GM18508 (cell line): ENCODE data around the gene RAB20.

Source experiments
- ATAC-seq: cut with Tn5 transposase; IDR thresholded peaks from one replicate; pipeline ENCODE4 v1.9.1; 2021; ENCODE audit warnings: moderate number of reproducible peaks; ENCODE audit not compliant: insufficient read depth, unreplicated experiment

RAB20 gene

DNA sequence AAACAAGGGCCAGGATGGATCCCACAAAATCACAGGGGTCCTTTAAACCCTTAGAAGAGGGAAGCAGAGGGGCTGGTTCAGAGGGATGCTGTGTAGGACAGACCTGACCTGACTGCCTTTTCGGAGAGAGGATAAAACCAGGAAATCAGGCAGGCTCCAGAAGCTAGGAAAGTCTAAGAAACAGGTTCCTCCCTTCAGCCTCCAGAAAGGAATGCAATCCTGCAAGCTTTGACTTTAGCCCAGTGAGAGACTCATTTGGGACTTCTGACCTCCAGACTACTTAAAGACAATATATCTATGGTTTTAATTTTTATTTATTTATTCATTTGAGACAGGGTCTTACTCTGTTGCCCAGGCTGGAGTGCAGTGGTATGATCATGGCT is 5.3 kb downstream of the RAB20 start:
- no peak for ATAC-seq

DNA sequence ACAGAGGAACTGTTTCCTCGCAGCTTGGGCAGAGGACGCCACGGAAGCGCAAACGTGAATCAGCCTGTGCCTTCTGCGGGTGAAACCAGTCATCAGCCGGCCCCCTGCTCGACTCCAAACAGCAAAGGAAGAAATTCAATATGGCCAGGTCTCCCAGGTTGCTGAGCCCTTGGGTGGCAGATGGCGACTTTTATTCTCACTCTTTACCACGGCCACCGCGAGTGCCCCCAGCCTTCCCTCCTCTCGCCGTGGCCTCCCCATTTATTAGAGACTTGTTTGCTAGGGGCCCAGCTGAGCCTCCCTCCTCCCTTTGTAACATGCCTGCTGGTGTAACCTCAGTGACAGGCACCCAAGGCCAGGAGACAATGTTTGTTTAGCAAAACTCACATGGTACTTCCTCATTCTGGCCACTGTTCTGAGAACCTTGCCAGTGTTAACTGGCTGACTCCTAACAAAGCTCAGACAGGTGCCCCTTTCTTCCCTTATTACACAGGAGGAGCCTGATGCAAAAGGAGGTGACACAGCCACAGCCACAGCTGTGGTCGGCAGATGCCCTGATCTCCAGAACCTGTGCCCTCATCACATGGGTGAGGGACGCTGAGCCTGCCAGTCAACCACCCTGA is 5.8 kb downstream of the RAB20 start:
- ATAC-seq: no peak

DNA sequence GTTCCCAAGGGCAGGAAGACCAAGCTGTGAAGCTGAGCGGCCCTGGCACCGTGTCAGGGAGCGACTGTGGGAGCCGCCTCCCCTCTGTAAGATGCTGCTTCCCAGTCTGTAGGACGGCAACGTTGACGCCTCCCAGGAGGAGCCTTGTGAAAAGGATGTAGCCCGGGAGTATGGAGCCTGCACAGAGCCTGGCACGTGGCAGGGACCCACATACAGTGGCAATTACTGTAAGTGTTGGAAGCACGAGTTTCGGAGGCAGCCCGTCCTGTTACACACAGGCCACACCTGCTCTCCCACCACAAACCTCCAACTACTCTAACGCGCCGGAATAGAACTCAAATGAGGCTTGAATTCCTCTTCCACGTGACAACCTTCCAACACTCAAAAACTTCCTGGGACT is 6.6 kb downstream of the RAB20 start:
- ATAC-seq: no peak

DNA sequence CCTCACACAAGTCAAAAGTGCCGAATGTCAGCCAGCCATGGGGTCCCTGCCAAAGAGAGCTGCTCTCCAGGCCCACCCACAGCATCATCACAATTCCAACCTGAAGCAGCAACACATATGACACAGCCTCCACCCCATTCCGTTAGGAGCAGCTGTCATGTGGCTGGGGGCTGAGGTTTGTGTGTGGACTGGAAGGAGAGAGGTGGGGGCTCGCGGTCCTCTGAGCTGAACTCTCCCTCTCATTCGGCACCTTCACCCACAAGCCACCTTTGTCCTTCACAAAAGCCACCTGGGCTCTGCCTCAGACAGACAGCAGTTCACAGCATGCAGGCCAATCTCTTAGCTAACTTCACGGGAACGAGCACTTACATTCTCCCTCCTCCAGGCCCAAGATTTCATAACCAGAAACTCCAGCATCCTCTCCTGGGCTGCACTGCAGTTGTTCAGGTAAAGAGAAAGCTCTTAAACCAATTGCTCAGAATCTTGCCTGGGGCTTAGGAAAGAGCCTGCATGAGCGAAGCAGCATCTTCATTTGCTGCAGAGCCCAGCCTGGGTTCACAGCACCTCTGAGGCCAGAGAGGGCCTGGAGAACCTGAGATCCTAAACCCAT is 7.2 kb downstream of the RAB20 start:
- no peak for ATAC-seq

DNA sequence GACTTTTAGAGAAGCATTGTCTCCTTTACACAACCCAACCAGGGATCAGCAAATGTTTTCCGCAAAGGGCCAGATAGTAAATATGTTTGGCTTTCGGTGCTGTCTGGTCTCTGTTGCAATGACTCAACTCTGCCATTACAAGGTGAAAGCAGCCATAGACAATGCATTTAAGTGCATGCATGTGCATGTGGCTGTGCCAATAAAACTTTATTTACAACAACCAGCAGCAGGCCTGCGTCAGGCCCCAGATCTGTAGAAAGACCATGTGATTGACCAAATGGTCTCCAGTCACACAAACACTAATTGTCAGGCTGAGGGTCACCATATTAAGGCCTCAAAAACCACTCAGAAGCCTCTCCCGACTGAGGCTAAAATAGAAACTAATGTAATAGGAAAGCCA is 8.1 kb downstream of the RAB20 start:
- no peak for ATAC-seq

DNA sequence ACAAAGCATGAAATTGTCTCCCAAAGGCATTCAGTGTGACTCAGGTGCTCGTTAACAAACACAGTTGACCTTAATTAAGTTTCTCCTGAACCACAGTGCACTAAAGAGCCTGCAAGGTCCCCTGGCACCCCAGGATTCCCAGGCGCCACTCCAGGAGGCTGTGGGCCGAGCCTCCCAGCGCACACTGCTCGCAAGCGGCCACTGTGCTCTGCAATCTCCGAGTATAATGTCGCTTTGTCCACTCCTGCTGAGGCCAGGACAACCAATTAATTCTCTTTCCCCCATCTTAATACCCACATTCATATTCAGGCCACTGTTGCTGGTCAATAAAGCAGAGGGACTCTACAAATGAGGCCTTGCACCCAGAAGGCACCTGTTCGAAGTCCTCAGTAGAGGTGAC is 8.8 kb downstream of the RAB20 start:
- no peak for ATAC-seq

DNA sequence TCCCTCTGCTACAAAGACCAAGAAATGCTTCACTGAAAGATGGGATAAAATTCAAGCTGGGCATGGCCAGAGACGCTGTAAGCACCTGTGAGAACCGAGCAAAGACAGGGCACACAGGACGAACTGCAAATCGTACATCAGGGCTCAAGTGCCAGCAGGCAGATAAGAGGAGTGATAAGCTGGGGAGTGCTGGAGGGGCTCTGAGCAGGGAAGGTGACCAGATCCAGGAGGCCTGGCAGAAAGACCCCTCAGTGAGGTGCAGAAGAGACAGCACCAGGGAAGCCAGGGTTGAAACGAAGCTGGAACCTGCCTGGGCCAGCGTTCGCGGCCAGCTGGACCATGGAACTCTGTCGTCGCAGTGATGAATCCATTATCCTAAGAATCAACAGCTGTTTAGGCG is 10.2 kb downstream of the RAB20 start:
- no peak for ATAC-seq

DNA sequence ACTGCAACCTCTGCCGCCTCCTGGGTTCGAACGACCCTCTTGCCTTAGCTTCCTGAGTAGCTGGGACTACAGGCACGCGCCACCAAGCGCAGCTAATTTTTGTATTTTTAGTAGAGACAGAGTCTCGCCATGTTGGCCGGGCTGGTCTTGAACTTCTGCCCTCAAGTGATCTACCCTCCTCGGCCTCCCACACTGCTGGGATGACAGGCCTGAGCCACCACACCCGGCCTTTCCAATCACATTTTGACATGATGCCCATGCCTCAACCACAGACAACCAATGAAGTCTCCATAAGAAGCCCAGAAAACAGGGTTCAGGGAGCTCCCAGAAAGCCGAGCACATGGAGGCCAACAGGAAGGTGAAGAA is 11.7 kb downstream of the RAB20 start:
- ATAC-seq: no peak

DNA sequence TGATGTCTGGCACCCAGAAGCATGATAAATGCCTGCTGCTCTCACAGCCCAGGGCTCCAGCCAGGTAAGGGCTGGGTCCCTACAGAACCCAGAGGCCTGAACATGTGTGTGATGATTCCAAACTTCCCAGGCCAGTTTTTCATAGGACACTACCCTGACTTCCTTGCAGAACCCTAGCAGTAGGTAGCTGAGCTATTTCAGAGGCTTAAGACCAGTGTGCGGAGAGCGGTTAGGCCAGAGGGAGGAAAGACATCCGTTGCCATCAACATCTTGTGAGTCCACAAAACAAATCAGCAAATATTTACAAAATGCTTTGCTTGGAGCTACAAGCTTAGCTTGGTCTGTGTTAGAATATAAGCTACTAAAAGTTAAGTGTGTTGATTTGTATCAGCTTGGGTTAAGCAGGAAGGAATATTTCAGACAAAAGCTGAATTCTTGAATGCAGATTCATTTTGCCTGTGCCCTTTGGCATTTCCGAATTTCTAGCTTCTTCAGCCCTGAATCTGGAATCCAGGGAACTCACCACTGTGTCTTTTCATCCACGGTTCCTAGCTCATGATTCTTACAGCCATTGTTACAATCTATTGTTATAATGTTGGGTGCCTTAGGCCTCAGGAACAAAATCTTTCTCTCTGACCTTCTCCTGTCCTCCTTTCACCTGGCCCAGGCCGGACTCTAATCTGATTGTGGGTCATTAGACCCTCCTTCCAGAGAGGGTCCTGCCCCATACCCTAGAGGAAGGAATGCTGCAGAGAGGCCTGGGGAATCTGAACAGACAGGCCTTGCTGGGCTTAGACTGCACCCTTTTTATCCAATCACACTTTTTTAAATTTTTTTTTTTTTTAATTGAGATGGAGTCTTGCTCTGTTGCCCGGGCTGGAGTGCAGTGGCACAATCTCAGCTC is 12.4 kb downstream of the RAB20 start:
- ATAC-seq: no peak

DNA sequence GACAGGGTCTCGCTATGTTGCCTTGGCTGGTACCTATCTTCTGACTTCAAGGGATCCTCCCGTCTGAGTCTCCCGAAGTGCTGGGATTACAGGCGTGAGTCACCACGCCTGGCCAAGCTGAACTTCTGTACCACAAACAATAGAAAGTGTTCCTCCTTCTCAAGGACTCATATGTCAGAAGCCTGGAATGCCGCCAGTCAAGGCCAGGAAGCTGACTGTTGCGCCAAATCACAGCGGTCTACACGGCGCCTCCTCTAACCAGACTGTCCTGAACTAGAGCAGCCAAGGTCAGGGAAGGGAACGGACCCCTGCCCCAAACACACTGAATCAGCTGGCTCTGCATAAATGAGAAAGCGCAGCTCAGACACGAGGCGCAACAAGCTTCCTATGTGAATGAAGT is 14.6 kb downstream of the RAB20 start:
- no peak for ATAC-seq

DNA sequence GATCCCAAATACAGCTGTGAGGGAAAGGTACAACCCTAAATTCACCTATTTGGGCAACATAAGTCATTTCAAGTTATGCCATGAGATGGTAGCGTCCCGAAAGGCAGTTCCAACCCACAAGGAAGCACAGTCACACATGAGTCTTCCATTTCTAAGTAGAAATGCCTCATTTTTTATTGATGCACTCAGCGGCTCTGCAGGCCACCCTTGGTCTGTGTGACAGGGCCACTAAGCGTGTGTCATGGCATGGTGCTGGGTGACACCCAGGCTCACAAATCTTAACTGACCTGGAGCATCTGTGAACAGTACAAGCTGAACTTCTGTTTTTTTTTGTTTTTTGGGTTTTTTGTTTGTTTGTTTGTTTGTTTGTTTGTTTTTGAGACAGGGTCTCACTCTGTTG is 15.1 kb downstream of the RAB20 start:
- ATAC-seq: no peak

DNA sequence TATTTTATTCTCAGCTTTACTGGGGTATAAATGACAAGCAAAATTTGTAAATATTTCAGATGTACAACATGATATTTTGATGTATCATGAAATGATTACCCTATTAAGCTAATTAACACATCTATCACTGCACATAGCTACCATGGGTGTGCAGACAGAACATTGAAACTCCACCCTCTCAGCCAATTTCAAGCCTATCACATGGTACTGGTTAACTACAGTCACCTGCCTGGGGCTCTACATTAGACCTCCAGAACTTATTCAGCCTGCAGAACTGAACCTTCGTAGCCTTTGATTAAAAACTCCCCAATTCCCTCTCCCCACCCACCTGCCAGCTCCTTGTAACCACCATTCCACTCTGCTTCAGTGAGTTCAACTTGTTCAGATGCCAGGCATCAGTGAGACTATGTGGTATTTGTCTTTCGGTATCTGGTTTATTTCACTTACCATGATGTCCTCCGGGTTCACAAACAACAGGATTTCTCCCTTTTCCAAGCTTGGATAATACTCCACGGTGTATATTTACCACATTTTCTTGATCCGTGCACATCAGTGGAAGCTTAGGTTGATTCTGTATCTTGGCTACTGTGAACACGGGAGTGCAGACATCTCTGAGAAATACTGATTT is 19.2 kb downstream of the RAB20 start:
- no peak for ATAC-seq

DNA sequence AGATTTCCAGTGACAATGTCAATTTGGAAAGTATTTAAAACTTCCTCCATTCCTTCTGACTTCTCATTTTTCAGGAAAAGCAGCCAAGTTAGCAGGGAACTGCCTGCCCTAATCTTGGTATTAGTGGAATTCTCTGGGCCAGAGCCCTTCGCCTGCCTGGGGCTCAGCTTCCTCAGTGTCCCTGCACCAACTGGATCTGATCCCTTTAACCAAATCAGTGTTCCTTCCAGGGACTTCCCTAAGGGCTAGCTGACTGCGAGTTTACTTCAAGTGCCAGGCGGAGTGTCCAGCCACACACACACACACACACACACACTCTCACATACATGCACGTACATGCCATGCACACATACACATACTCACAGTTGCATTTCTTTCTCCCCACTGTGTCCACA is 20.0 kb downstream of the RAB20 start:
- ATAC-seq: no peak

DNA sequence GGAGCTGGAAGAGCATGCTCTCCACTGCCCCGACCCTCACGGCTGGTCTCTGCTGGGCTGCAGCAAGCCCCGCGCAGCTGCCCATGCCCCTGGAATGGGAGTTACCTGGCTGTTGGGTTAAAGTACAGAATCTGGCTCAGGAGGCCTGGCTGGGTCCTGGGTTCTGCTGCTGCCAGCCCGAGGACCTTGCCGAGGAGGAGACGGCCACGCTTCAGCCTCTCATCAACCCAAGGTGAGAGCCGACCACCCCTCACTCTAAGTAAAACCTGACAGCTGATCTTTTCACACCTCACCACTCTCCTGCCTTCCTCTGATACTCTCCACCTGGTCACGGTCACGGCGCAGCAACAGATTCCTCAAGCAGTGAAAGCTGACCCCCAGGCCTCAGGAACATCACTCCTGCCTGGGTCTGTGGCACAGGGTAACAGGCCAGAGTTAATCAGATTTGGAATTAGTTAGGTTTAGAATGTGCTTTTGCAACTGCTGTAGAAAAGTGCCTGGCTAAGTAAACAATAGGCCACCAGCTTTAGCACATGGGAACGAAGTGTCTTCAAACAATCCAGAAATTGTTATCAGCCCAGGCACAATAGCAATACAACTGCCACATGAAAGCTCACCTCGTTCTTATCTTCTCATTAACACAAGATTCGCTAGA is 20.5 kb downstream of the RAB20 start:
- no peak for ATAC-seq

DNA sequence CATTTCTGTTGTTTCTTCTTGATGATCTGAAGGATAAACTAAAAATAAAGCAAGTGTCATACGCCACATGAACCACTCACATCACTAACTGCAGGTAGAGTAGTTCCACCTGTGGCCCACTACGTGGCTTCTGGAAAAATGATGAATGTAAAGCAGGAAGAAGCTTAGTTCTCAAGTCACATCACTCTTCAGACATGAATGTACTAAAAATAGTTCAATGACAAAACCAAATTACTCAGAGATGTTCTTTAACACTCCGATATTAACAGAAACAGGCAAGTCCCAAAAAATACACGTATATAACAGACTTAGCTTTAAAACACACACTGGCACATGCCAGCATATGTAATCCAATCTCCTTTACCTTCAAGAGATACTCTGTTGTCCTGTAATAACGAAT is 21.6 kb downstream of the RAB20 start:
- ATAC-seq: no peak

DNA sequence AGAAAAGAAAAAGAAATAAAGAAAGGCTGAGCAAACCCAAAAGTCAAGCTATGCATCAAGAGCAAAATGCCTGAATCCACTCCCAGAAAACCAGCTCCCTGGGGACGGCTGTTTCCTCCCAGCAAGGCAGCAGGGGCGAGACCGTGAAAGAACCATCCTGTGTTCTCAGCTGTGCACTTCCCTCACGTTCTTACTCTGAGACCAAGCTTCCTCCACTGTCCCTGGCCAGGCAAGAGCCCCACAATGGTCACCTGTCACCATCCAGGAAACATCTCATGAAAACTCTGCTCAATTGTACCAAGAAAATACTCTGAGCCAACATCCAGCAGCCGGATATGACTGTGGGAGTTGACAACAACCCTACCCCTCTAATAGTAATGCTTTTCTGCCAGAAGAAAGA is 22.9 kb downstream of the RAB20 start:
- ATAC-seq: no peak

DNA sequence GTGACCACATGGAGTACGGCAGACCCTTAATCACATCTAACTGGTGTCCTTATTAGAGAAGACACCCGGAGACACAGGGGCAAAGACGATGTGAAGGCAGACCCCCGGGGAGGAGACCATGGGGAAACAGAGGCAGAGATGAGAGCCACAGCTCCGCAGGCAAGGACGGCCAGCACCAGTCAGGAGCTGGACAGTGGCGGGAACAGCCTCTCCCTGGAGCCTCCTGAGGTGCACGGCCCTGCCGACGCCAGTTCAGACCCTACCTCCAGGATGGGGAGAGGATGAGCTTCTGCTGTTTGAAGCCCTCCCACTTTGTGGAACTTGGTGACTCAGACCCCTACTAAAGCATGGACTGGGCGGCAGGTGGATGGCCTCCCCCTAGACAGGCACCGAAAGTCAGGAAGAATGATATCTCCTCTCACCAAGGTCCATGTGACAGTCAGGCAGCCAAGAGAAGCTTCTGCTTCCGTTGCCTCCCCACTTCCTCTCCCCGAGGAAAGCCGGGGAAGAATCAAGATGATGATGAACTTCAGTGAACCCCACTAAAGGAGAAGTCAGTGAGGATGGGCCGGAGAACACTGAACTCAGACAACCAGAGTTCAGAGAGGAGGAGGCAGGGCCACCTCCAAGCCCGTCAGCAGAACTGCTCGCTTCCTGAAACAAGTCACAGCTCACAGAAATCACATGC is 25.4 kb downstream of the RAB20 start:
- no peak for ATAC-seq

DNA sequence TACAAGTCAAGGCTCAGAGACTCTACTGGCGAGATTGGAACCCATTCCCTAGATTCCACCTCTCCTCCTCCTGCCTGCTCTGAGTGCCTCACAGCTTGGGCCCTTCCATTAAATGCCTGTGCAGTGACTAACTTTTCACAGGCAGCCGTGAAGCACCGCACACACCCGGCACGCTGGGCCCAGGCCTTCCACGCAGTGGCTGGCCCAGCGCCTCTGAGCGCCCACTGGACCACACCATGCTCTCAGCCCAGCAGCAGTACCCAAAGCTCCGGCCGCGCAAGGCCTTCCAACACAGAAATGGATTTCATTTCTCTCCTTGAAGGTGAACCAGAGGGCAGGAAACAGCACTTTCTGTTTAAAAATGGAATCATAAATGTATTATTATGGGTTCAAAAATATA is 26.0 kb downstream of the RAB20 start:
- ATAC-seq: no peak

DNA sequence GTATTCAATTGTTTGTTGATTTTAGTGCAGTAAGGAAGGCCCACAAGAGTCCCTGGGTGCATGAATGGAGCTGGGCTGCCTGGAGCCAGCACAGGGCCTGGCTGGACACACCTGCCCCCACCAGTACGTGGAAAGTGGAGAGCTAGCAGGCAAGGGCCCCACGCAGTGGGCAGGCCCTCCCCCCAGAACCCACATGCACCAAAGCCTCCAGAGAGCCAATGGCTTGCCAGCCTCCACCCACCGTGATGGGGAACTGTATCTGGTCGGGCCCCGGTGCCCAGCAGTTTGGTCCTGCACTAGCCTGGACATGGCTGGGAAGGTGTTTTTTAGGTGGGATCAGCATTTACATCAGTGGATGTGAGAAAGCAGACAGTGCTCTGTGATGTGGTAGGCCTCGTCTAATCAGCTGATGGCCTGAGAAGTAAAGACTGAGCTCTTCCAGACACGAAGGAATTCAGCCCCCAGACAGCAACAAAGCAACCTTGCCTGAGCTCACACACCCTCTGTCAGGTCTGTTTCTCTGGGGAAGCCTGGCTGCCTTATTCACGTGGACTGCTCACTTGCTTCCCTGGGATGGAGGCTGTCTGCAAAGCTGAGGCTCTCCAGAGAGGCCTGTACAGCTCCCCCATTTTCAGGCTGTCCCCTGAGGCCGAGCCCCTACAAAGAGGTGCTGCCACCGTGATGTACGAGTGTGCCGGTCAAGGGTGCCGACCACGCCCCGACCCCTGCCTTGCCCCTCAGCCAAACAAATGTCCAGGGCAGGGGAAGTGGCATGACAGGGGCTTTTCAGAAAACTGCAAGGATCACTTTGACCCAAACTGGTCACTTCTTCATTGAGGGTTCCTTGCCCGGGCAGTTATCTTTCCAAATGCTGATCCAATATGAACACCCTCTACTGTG is 27.5 kb downstream of the RAB20 start:
- ATAC-seq: no peak
